Kasumi-1 (cell line): Measurements from ENCODE around the gene SDK1.
"Not testable (repeated sequence)": the region's sequence is repeated elsewhere in the genome, so short reads cannot be mapped to it uniquely, and the experiment has no call there.

ENCODE experiments used
- DNase-seq, 2 experiments: peaks; one replicate each; lab custom pipeline; 2025; lab: John Stamatoyannopoulos, UW

The SDK1 gene

GRCh38 chr7:3725155-3726059, 424.4 kb downstream of the SDK1 start:
- DNase-seq: no peak

- DNase-seq: no peak
Observed at GRCh38 chr7:3730276-3730675, 429.2 kb downstream of the SDK1 start.

- DNase-seq: no peak
Observed at GRCh38 chr7:3732395-3733005, 431.4 kb downstream of the SDK1 start.

- no peak for DNase-seq
Observed at GRCh38 chr7:3733541-3734140, 432.6 kb downstream of the SDK1 start.

- no peak for DNase-seq
Observed at GRCh38 chr7:3738964-3739363, 437.9 kb downstream of the SDK1 start.

- DNase-seq: no peak
Observed at GRCh38 chr7:3739983-3740382, 438.9 kb downstream of the SDK1 start.

GRCh38 chr7:3747467-3747866, 446.4 kb downstream of the SDK1 start:
- no peak for DNase-seq

- DNase-seq: no peak
Observed at GRCh38 chr7:3748389-3748788, 447.3 kb downstream of the SDK1 start.

- no peak for DNase-seq
Observed at GRCh38 chr7:3753868-3754267, 452.8 kb downstream of the SDK1 start.

GRCh38 chr7:3754493-3755341, 453.7 kb downstream of the SDK1 start:
- DNase-seq: no peak

GRCh38 chr7:3755778-3756453, 454.9 kb downstream of the SDK1 start:
- not testable (repeated sequence) for DNase-seq

- no peak for DNase-seq
Observed at GRCh38 chr7:3757059-3757458, 456.0 kb downstream of the SDK1 start.

- no peak for DNase-seq
Observed at GRCh38 chr7:3760651-3761050, 459.6 kb downstream of the SDK1 start.

- no peak for DNase-seq
Observed at GRCh38 chr7:3762146-3762831, 461.2 kb downstream of the SDK1 start.

GRCh38 chr7:3767917-3768777, 467.1 kb downstream of the SDK1 start:
- no peak for DNase-seq

- DNase-seq: no peak
Observed at GRCh38 chr7:3771906-3772305, 470.9 kb downstream of the SDK1 start.

- DNase-seq: no peak
Observed at GRCh38 chr7:3778345-3778744, 477.3 kb downstream of the SDK1 start.

- DNase-seq: no peak
Observed at GRCh38 chr7:3780016-3780415, 479.0 kb downstream of the SDK1 start.

- no peak for DNase-seq
Observed at GRCh38 chr7:3780525-3780924, 479.5 kb downstream of the SDK1 start.

GRCh38 chr7:3781607-3782006, 480.6 kb downstream of the SDK1 start:
- DNase-seq: no peak
